GM21786 (cell line): ENCODE measurements around the gene TPI1.
"Not testable (repeated sequence)": the region's sequence is repeated elsewhere in the genome, so short reads cannot be mapped to it uniquely, and the experiment has no call there.

Experiments
- ATAC-seq: cut with Tn5 transposase; IDR thresholded peaks from one replicate; pipeline ENCODE4 v1.9.1; 2021; ENCODE audit not compliant: unreplicated experiment

The TPI1 gene

DNA sequence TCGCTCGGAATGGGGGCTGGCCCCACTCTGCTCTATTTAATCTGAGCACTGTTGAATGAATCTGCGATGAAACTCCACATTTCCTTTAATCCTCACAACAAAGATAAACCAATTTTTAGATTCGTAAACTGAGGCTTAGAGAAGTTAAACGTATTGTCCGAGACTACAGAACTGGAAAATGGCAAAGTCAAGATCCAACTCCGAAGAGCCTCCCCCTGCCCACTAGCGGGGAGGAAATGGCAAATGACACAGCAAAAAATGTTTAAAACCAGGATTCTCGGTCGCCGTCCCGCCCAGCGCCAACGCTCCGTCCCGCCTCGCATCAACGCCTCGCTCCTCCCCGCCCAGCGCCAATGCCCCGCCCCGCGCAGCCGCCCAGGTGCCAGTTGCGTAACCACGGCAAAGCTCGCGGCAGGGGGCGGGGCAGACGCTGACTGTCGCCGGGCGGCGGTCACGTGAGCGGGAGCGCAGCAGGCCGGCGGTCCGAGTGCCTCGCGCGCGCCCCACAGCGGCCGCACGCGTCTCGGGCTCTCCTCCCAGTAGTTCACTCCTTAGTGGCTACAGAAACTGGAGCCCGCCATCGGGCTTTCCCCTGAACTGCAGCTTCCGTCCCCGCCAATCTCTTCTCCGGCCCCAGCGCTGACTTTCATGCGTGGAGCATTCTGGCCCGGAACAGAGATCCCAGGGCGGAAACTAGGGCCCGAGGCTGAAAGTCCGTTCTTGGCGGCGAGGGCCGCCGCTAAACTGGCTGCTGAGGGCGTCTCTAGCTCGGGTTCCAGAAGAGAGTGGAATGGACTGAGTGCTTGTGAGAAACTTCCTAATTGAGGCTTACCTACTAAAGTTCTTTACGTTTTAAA, 23.7 kb downstream of the TPI1 start:
- ATAC-seq, result peak; percentile 90

GRCh38 chr12:6891646-6892001, 24.3 kb downstream of the TPI1 start:
- no peak for ATAC-seq

DNA sequence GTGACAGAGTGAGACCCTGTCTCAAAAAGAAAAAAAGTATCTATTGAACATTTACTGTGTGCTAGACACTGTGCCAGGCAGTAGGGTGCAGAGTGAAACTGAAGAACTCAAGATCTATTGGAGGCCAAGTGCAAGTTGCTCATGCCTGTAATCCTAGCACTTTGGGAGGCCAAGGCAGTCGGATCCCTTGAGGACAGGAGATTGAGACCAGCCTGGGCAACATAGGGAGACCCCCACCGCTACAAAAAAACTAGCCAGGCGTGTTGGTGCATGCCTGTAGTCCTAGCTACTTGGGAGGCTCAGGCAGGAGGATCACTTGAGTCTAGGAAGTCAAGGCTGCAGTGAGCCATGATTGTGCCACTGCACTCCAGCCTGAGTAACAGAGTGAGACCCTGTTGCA, 25.4 kb downstream of the TPI1 start:
- ATAC-seq, result not testable (repeated sequence)

- no peak for ATAC-seq
These were observed 27.0 kb downstream of the TPI1 start for GRCh38 chr12:6894321-6894720.

DNA sequence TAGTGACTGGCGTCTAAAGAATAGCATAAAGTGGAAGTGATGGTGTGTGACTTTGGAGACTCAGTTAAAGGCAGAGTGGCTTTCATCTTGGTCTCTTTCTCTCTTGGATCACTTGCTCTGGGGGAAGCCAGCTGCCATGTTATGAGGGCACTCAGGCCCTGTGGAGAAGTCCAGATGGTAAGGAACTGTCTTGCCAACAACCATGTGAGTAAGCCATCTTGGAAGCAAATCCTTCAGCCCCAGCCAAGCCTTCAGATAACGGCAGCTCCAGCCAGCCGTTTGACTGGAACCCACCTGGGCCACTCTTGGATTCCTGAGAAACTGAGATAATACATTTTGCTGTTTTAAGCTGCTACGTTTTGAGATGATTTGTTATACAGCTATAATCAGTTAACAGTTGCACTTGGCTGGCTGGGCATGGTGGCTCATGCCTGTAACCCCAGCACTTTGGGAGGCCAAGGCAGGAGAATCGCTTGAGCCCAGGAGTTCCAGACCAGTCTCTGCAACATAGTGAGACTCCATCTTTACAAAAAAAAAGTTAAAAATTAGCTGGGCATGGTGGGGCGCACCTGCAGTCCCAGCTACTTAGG, 29.6 kb downstream of the TPI1 start:
- ATAC-seq, result no peak

- no peak for ATAC-seq
These were observed 32.1 kb downstream of the TPI1 start for GRCh38 chr12:6899427-6899826.

- no peak for ATAC-seq
These were observed 32.6 kb downstream of the TPI1 start for GRCh38 chr12:6899837-6900519.

DNA sequence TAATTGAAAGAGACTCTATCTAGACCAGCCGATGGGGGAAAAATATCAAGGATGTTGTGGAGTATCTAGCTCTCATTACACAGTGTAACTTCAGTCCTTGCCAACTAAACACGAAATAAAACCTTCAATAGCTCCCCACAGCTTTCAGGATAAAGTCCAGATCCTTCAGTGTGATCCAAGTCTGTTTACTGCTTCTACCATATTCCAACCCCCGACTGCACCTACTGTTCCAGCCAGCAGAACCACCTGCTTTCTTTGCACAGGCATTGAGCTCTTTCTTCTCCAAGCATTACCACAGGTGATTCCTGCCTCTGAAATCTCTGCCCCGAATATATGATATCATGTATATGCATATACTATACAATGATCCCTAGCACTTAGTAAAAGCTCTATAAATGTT, 35.1 kb downstream of the TPI1 start:
- no peak for ATAC-seq

DNA sequence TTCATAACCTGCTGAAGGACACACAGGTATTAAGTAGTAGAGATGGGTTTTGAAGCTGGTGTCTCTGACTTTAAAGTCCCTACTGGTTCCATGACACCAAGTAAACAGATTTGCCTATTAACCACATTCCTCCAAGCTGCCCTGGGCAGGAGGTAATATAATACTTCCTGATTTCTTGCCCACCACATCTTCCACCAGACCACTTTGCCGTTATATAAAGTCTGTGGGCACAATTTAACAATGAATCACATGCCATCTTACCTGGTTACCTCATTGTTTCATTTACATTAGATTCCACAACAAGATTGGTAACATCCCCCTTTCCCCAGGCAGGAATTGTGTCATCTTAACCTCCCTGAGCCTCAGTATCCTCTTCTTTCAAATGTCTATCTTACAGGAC, 36.4 kb downstream of the TPI1 start:
- no peak for ATAC-seq

DNA sequence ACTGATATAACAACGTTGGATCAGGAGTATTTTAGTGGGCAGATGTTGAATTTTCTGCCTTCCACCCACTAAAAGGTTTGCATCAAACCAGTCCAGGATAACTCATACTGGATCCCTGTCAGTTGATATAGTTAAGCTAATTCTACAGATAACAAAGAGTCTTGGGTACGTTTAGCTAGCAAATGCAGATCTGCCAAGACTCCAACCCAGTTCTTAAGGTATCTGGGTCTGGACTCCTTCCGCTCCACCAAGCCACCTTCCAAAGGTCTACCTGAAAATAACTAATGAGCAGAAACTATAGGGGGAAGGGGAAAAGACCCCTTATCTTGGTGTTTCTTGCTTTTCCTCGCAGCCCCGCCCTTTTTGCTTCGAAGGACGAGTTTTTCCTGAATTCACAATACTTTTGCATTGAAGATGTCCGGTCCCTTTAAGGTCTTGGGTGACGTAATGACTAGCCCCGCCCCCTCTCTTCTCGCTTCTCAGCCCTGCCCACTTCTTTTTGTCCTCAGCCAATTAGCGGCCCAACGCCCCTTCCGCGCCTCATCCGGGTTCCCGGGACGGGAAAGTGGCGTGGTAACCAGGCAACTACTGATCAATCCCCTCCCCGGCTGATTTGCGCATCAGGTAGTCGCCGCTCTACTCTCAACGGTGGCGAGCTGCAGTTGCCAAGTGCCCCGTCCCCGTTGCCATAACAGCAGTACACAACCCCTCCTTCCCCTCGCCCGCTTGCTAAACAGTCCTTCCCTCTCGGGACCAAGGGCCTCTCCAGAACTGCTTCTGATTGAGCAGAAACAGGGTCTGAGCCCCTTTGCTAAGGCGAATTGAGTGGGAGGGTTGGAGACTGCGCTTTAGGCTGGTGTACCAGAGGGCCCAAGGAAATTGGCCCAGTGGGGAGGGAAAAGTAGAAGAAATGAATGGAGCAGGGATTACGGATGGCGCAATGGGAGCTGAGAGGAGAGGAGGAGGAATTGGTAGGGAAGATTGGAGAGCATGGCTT, 37.2 kb downstream of the TPI1 start, which contains the start of gene LRRC23:
TSS of gene LRRC23 (plus strand) at position 543 of the 997 bp plus-strand sequence. CDS start 812 bp downstream, outside the sequence.
- ATAC-seq, result peak; percentile 94

GRCh38 chr12:6905414-6906040, 38.2 kb downstream of the TPI1 start:
- no peak for ATAC-seq

- ATAC-seq, result not testable (repeated sequence)
These were observed 40.8 kb downstream of the TPI1 start for GRCh38 chr12:6908141-6908540.

- ATAC-seq, result no peak
These were observed 42.3 kb downstream of the TPI1 start for GRCh38 chr12:6909421-6910145.

DNA sequence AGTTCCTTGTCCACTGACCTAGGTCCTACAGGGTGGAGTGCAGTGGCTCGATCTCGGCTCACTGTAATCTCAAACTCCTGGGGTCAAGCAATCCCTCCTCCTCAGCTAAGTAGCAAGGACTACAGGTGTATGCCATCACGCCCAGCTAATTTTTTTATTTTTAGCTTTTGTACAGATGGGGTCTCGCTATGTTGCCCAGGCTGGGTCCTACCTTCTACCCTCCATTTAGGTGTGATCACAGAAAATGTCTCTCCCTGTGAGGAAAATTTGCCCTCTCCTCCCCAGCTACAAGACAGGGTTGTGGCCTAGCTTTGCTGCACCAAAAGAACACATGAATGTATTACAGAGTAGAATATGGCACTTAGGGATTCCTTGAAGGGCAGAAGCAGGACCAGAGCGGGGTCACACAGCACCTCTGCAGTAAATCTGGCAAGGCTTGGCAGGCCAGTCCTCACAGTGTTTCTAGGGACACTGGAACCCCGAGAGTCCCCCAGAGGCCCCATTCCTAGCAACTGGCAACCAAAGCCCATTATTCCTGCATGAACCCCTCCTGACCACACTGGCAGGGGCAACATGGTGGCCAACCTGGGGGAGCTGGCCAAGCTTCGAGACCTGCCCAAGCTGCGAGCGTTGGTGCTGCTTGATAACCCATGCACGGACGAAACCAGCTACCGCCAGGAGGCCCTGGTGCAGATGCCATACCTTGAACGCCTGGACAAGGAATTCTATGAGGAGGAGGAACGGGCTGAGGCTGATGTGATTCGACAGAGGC, 45.0 kb downstream of the TPI1 start:
- ATAC-seq, result no peak

- peak; percentile 67 for ATAC-seq
These were observed 47.1 kb downstream of the TPI1 start, which contains the start of gene ENO2 for GRCh38 chr12:6914246-6914946. Gene ENO2 (plus strand): TSS chr12:6914580. CDS start chr12:6915833, 1,253 bp downstream.

- no peak for ATAC-seq
These were observed 47.8 kb downstream of the TPI1 start for GRCh38 chr12:6914947-6915788.

GRCh38 chr12:6915789-6916285, 48.5 kb downstream of the TPI1 start:
- no peak for ATAC-seq
